SU-DHL-6 (cell line): ENCODE results near the gene P3H3.

ENCODE experiments used
- H2AFZ ChIP-seq: fragments of 200-600 bp; sonication (generic); 2 replicates; pipeline ENCODE4 v1.6.1; 2014; ENCODE audit warnings: low read depth, mild to moderate bottlenecking, moderate library complexity, mixed read lengths, antibody characterized with exemption, low read length; ENCODE audit not compliant: severe bottlenecking
- H3F3A ChIP-seq: fragments of 200-600 bp; shearing (Covaris generic); 2 replicates; pipeline ENCODE4 v1.6.0; 2016; ENCODE audit warnings: antibody characterized with exemption, mild to moderate bottlenecking; ENCODE audit not compliant: insufficient read depth
- H3K27ac ChIP-seq: fragments of 200-600 bp; sonication (generic); 2 replicates; pipeline ENCODE4 v1.5.1; 2016; ENCODE audit warnings: low read depth, mild to moderate bottlenecking, low read length, moderate library complexity, mixed read lengths
- H3K27me3 ChIP-seq: fragments of 200-600 bp; sonication (generic), shearing (Covaris generic); 2 replicates; pipeline ENCODE4 v1.6.0; 2014; ENCODE audit warnings: mild to moderate bottlenecking, low read length
- H3K36me3 ChIP-seq: fragments of 200-600 bp; sonication (generic); 2 replicates; pipeline ENCODE4 v1.6.1; 2014; ENCODE audit warnings: mild to moderate bottlenecking, low read length, mixed read lengths
- H3K4me2 ChIP-seq: fragments of 300-600, 200-600 bp; shearing (Covaris generic), sonication (generic); 2 replicates; pipeline ENCODE4 v1.6.0; 2014; ENCODE audit warnings: low read length, low read depth, mild to moderate bottlenecking; ENCODE audit not compliant: poor library complexity, severe bottlenecking
- H3K4me3 ChIP-seq: fragments of 200-600 bp; sonication (generic); 2 replicates; pipeline ENCODE4 v1.5.1; 2014; ENCODE audit warnings: antibody characterized with exemption, low read length, mild to moderate bottlenecking, mixed read lengths; ENCODE audit not compliant: insufficient read depth, poor library complexity, severe bottlenecking
- H3K79me2 ChIP-seq: fragments of 200-600 bp; sonication (generic); 2 replicates; pipeline ENCODE4 v1.6.1; 2014; ENCODE audit warnings: mild to moderate bottlenecking, low read length, moderate library complexity; ENCODE audit not compliant: insufficient read depth
- H3K9ac ChIP-seq: fragments of 200-600 bp; sonication (generic); 2 replicates; pipeline ENCODE4 v1.7.0; 2014; ENCODE audit warnings: mild to moderate bottlenecking, low read length
- H3K9me2 ChIP-seq: fragments of 200-600 bp; sonication (generic); replicated peaks from 2 replicates; pipeline ENCODE4 v1.6.1; 2014; ENCODE audit warnings: low read length; ENCODE audit not compliant: insufficient read depth
- H3K9me3 ChIP-seq: fragments of 200-600 bp; sonication (generic); 2 replicates; pipeline ENCODE4 v1.6.1; 2014; ENCODE audit warnings: low read length, mixed read lengths; ENCODE audit not compliant: insufficient read depth
- H4K20me1 ChIP-seq: fragments of 200-600 bp; sonication (generic); 2 replicates; pipeline ENCODE4 v1.6.1; 2014; ENCODE audit warnings: low read depth, mild to moderate bottlenecking, antibody characterized with exemption, low read length, moderate library complexity, mixed read lengths
- EZH2phosphoT487 ChIP-seq: fragments of 200-600 bp; sonication (generic), shearing (Covaris generic); conservative IDR thresholded peaks from 2 replicates; pipeline ENCODE4 v1.6.1; 2018; ENCODE audit warnings: mild to moderate bottlenecking, antibody characterized with exemption, low read length, moderate library complexity, mixed read lengths
- TF ChIP-seq, protein P1 (sequence below): fragments of 200-600 bp; sonication (generic); IDR thresholded peaks from one replicate; pipeline ENCODE4 v1.5.1; 2017; ENCODE audit warnings: antibody characterized with exemption, mild to moderate bottlenecking, low read length, moderate library complexity; ENCODE audit not compliant: insufficient read depth, poor library complexity, severe bottlenecking

The P3H3 gene

GRCh38 chr12:6849427-6849826 lies 21.2 kb downstream of the P3H3 start:
- Histone ChIP-seq H3K9me3 (no peaks in the 10 kb centered on the region), H3F3A (peaks cover 9% of the 10 kb centered on the region; the same call in 1 of the 2 replicates), H4K20me1 (no peaks in the 10 kb centered on the region), H3K4me3 (no peak overlapping the region), H3K79me2 (peaks cover 34% of the 10 kb centered on the region), H3K36me3 (no peaks in the 10 kb centered on the region), H3K27ac (no peak overlapping the region), H3K27me3 (no peaks in the 10 kb centered on the region), H3K9ac (0 out of 2 replicates have a peak overlapping the region, but pooled peaks have one; percentile 93), H3K4me2 (peak overlapping the region; percentile 73), H3K9me2 (no peaks in the 10 kb centered on the region), H2AFZ (no peak overlapping the region)
- TF ChIP-seq, protein P1, sequence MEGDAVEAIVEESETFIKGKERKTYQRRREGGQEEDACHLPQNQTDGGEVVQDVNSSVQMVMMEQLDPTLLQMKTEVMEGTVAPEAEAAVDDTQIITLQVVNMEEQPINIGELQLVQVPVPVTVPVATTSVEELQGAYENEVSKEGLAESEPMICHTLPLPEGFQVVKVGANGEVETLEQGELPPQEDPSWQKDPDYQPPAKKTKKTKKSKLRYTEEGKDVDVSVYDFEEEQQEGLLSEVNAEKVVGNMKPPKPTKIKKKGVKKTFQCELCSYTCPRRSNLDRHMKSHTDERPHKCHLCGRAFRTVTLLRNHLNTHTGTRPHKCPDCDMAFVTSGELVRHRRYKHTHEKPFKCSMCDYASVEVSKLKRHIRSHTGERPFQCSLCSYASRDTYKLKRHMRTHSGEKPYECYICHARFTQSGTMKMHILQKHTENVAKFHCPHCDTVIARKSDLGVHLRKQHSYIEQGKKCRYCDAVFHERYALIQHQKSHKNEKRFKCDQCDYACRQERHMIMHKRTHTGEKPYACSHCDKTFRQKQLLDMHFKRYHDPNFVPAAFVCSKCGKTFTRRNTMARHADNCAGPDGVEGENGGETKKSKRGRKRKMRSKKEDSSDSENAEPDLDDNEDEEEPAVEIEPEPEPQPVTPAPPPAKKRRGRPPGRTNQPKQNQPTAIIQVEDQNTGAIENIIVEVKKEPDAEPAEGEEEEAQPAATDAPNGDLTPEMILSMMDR, result no peak
- no peak for TF ChIP-seq EZH2phosphoT487

- Histone ChIP-seq H3K27ac (peak overlapping the region; percentile 83), H4K20me1 (no peaks in the 10 kb centered on the region), H3K9me2 (no peaks in the 10 kb centered on the region), H3K4me2 (peak overlapping the region; percentile 73), H3K79me2 (peaks cover 38% of the 10 kb centered on the region), H3K4me3 (peak overlapping the region; percentile 87), H3K9me3 (no peaks in the 10 kb centered on the region), H2AFZ (no peak overlapping the region), H3K27me3 (no peaks in the 10 kb centered on the region), H3K36me3 (no peaks in the 10 kb centered on the region), H3K9ac (peak overlapping the region; percentile 93), H3F3A (peaks cover 5% of the 10 kb centered on the region; the same call in 1 of the 2 replicates)
- TF ChIP-seq EZH2phosphoT487, result no peak
- TF ChIP-seq, protein P1, result no peak
Observed at GRCh38 chr12:6849976-6850560, 21.9 kb downstream of the P3H3 start.

- Histone ChIP-seq H3K9me3 (no peaks in the 10 kb centered on the region), H3K79me2 (peaks cover 40% of the 10 kb centered on the region), H4K20me1 (no peaks in the 10 kb centered on the region), H3K9me2 (no peaks in the 10 kb centered on the region), H3K9ac (peak overlapping the region; percentile 93), H2AFZ (peak overlapping the region; percentile 13), H3K36me3 (no peaks in the 10 kb centered on the region), H3K27me3 (no peaks in the 10 kb centered on the region), H3K4me2 (peak overlapping the region; percentile 73), H3K4me3 (peak overlapping the region; percentile 87), H3K27ac (peak overlapping the region; percentile 83), H3F3A (0 out of 2 replicates have a peak, but pooled peaks cover 4% of the 10 kb centered on the region)
- TF ChIP-seq, protein P1, result no peak
- no peak for TF ChIP-seq EZH2phosphoT487
Observed at GRCh38 chr12:6850796-6851152, 22.6 kb downstream of the P3H3 start.
